Neural cell (in vitro differentiated cells): Measurements from ENCODE around the gene ADAMTS16. TPM values are rescaled to one million over a fixed set of nuclear protein-coding genes. Genes with fewer than 3 reads are reported as not detected.

Experiments used
- H2AFZ ChIP-seq: fragments of 200-600, 300-800 bp; sonication (generic), shearing (Covaris generic); 2 replicates; pipeline ENCODE4 v1.6.0; 2014; ENCODE audit warnings: low read depth, mild to moderate bottlenecking, antibody characterized with exemption, low read length, moderate library complexity
- H3F3A ChIP-seq: fragments of 200-600 bp; shearing (Covaris generic); 2 replicates; pipeline ENCODE4 v1.6.1; 2016; ENCODE audit warnings: mild to moderate bottlenecking, moderate library complexity, mixed read lengths, antibody characterized with exemption, low read length; ENCODE audit not compliant: insufficient read depth, poor library complexity, severe bottlenecking
- H3K27ac ChIP-seq: fragments of 200-600, 300-800 bp; sonication (generic), shearing (Covaris generic); 2 replicates; pipeline ENCODE4 v1.5.1; 2014; ENCODE audit warnings: mild to moderate bottlenecking, low read length, moderate library complexity
- H3K27me3 ChIP-seq: fragments of 300-800, 200-600 bp; sonication (generic), shearing (Covaris generic); 2 replicates; pipeline ENCODE4 v1.6.0; 2014; ENCODE audit warnings: mild to moderate bottlenecking, low read depth, low read length, moderate library complexity; ENCODE audit not compliant: insufficient read depth
- H3K36me3 ChIP-seq: fragments of 300-800, 200-600 bp; sonication (generic), shearing (Covaris generic); 2 replicates; pipeline ENCODE4 v1.5.1; 2014; ENCODE audit warnings: mild to moderate bottlenecking, antibody characterized with exemption, low read length, moderate library complexity; ENCODE audit not compliant: insufficient read depth
- H3K4me2 ChIP-seq: fragments of 300-800, 200-600 bp; sonication (generic), shearing (Covaris generic); 2 replicates; pipeline ENCODE4 v1.6.0; 2014; ENCODE audit warnings: mild to moderate bottlenecking, low read length
- H3K4me3 ChIP-seq: fragments of 300-800, 200-600 bp; sonication (generic), shearing (Covaris generic); 2 replicates; pipeline ENCODE4 v1.5.1; 2014; ENCODE audit warnings: mild to moderate bottlenecking, low read length, moderate library complexity
- H3K79me2 ChIP-seq: fragments of 200-600 bp; shearing (Covaris generic); replicated peaks from 2 replicates; pipeline ENCODE4 v1.6.0; 2014; ENCODE audit warnings: mild to moderate bottlenecking, low read length, moderate library complexity; ENCODE audit not compliant: insufficient read depth
- H3K9ac ChIP-seq: fragments of 300-800, 200-600 bp; sonication (generic), shearing (Covaris generic); 2 replicates; pipeline ENCODE4 v1.6.1; 2016; ENCODE audit warnings: mild to moderate bottlenecking, low read length, mixed read lengths
- H3K9me2 ChIP-seq: fragments of 200-600 bp; shearing (Covaris generic); 2 replicates; pipeline ENCODE4 v1.6.1; 2016; ENCODE audit warnings: mild to moderate bottlenecking, low read length, mixed read lengths; ENCODE audit not compliant: insufficient read depth
- H3K9me3 ChIP-seq: fragments of 200-600, 300-800 bp; sonication (generic), shearing (Covaris generic); 2 replicates; pipeline ENCODE4 v1.6.1; 2016; ENCODE audit warnings: mild to moderate bottlenecking, mixed run types, low read length, moderate library complexity, mixed read lengths
- H4K20me1 ChIP-seq: fragments of 200-600 bp; shearing (Covaris generic); 2 replicates; pipeline ENCODE4 v1.6.1; 2016; ENCODE audit warnings: mild to moderate bottlenecking, mixed run types; ENCODE audit not compliant: insufficient read depth
- EP300 ChIP-seq: fragments of 450-650 bp; conservative IDR thresholded peaks from 2 replicates; pipeline ENCODE4 v1.6.1; 2014; ENCODE audit warnings: antibody characterized with exemption, mild to moderate bottlenecking, moderate library complexity; ENCODE audit not compliant: poor library complexity, severe bottlenecking
- EZH2 ChIP-seq: fragments of 200-600, 300-800 bp; shearing (Covaris generic), sonication (generic); IDR thresholded peaks from 2 replicates; pipeline ENCODE4 v1.6.1; 2014; ENCODE audit warnings: antibody characterized with exemption, low read length, borderline replicate concordance, mild to moderate bottlenecking; ENCODE audit not compliant: insufficient read depth, poor library complexity, severe bottlenecking
- MXI1 ChIP-seq: fragments of 450-650 bp; conservative IDR thresholded peaks from 2 replicates; pipeline ENCODE4 v1.6.1; 2014; ENCODE audit warnings: antibody characterized with exemption, mild to moderate bottlenecking; ENCODE audit not compliant: poor library complexity, severe bottlenecking
- POLR2AphosphoS5 ChIP-seq: IDR thresholded peaks from 2 replicates; pipeline ENCODE4 v1.6.1; 2012
- RAD21 ChIP-seq: fragments of 450-650 bp; conservative IDR thresholded peaks from 2 replicates; pipeline ENCODE4 v1.6.1; 2014; ENCODE audit warnings: antibody characterized with exemption, mild to moderate bottlenecking, moderate library complexity
- REST ChIP-seq: IDR thresholded peaks from 2 replicates; pipeline ENCODE4 v1.6.1; 2012; ENCODE audit warnings: borderline replicate concordance
- SMC3 ChIP-seq: fragments of 450-650 bp; conservative IDR thresholded peaks from 2 replicates; pipeline ENCODE4 v1.6.1; 2014; ENCODE audit warnings: antibody characterized with exemption, mild to moderate bottlenecking, moderate library complexity; ENCODE audit not compliant: poor library complexity
- TAF1 ChIP-seq: IDR thresholded peaks from 2 replicates; pipeline ENCODE4 v1.6.1; 2012; ENCODE audit warnings: low read depth
- polyA plus RNA-seq: library from polyadenylated mRNA; depleted of rRNA; stranded (reverse); fragments of >200 nt; gene quantifications from 2 replicates; pipeline ENCODE4 v1.2.3, GENCODE V29; 2014
- TF ChIP-seq, protein P1 (sequence below): fragments of 450-650 bp; IDR thresholded peaks from 2 replicates; pipeline ENCODE4 v1.5.1; 2014; ENCODE audit warnings: antibody characterized with exemption, mild to moderate bottlenecking, moderate library complexity; ENCODE audit not compliant: poor library complexity, severe bottlenecking

The ADAMTS16 gene
- polyA plus RNA-seq, 1 donor from 2014 or later = 1.3 TPM

DNA sequence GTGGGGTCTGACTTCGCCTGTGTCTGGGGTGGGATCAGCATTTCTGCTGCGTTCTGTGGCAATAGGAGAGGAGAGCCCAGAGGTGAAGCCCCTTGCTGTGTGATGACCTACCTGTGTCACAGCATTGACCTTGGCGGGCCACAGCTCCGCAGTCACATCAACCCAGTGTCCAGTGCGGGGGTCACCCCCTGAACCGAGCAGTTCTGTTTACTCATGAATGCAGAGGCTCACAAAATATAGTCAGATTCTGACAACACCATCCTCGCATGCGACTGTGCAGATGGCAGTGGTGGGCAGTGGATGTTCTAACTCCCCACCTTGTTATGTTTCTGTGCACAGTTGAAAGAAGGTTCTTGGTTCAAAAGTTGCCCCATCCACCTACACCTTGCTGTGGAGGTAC is 100.1 kb downstream of the ADAMTS16 start:
- Histone ChIP-seq H3F3A (no peaks in the 10 kb centered on the region), H3K9me3 (no peaks in the 10 kb centered on the region), H3K4me3 (no peak overlapping the region), H3K4me2 (no peak overlapping the region), H3K36me3 (no peaks in the 10 kb centered on the region), H4K20me1 (no peaks in the 10 kb centered on the region), H3K27me3 (no peaks in the 10 kb centered on the region), H3K9ac (no peak overlapping the region), H2AFZ (no peak overlapping the region), H3K27ac (no peak overlapping the region), H3K79me2 (no peaks in the 10 kb centered on the region), H3K9me2 (no peaks in the 10 kb centered on the region)
- TF ChIP-seq EP300 (no peak), TAF1 (no peak), EZH2 (no peak), RAD21 (no peak), MXI1 (no peak), SMC3 (no peak), POLR2AphosphoS5 (no peak), REST (no peak)
- TF ChIP-seq, protein P1, sequence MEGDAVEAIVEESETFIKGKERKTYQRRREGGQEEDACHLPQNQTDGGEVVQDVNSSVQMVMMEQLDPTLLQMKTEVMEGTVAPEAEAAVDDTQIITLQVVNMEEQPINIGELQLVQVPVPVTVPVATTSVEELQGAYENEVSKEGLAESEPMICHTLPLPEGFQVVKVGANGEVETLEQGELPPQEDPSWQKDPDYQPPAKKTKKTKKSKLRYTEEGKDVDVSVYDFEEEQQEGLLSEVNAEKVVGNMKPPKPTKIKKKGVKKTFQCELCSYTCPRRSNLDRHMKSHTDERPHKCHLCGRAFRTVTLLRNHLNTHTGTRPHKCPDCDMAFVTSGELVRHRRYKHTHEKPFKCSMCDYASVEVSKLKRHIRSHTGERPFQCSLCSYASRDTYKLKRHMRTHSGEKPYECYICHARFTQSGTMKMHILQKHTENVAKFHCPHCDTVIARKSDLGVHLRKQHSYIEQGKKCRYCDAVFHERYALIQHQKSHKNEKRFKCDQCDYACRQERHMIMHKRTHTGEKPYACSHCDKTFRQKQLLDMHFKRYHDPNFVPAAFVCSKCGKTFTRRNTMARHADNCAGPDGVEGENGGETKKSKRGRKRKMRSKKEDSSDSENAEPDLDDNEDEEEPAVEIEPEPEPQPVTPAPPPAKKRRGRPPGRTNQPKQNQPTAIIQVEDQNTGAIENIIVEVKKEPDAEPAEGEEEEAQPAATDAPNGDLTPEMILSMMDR = no peak

DNA sequence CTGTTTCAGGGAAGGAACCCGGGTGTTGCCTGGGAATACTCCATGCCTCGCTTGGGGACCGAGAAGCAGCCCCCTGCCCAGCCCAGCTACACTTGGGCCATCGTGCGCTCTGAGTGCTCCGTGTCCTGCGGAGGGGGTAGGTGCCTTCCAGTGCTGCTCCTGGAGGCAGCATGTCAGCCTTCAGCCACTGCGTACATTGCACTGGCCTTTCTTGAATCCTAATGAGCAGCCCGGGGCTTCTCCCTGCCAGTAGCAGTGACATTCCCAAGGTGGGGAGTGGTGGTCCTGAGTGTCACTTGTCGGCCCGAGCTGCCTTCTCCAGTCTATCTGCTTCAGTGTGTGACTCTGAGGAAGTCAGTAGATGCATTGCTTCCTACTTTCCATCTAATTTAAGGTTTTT is 101.9 kb downstream of the ADAMTS16 start:
- no peak overlapping the region for H2AFZ ChIP-seq
- H3K9me3 ChIP-seq = no peaks in the 10 kb centered on the region
- H3K4me2 ChIP-seq = no peak overlapping the region
- no peaks in the 10 kb centered on the region for H3K79me2 ChIP-seq
- H3K4me3 ChIP-seq = no peak overlapping the region
- H3F3A ChIP-seq = no peaks in the 10 kb centered on the region
- H3K36me3 ChIP-seq = no peaks in the 10 kb centered on the region
- H4K20me1 ChIP-seq = no peaks in the 10 kb centered on the region
- TF ChIP-seq POLR2AphosphoS5 (no peak), EZH2 (no peak), RAD21 (no peak), REST (no peak), EP300 (no peak), SMC3 (no peak), MXI1 (no peak), TAF1 (no peak)
- TF ChIP-seq, protein P1 = no peak
- no peaks in the 10 kb centered on the region for H3K9me2 ChIP-seq
- H3K27me3 ChIP-seq = no peaks in the 10 kb centered on the region
- H3K27ac ChIP-seq = no peak overlapping the region
- no peak overlapping the region for H3K9ac ChIP-seq
